Heart right ventricle (tissue), 16 donors: ENCODE measurements around the gene CBLB. TPM values are rescaled to one million over a fixed set of nuclear protein-coding genes. Genes with fewer than 3 reads are reported as not detected.

ENCODE experiments used
- ATAC-seq, 8 donors: fragments of 200-7000 bp; cut with Tn5 transposase; one replicate each; pipeline ENCODE4 v1.9.1; 2020; ENCODE audit warnings: mild to moderate bottlenecking in 8 of 8, moderate library complexity in 8 of 8, moderate number of reproducible peaks in 1 of 8
- DNase-seq, 2 donors: peaks; one replicate each; pipeline ENCODE4 v3.0.0-alpha.2; 2020
- H3K27ac ChIP-seq, 10 donors: fragments of 200-600 bp; sonication (generic) in 2 of 10; one replicate each; pipeline versions ENCODE4 v1.5.0 to v1.8.0; 2020 to 2022; ENCODE audit warnings: mild to moderate bottlenecking in 3 of 10
- H3K27me3 ChIP-seq, 7 donors: fragments of 200-600 bp; one replicate each; pipeline ENCODE4 v1.8.0; 2021 to 2022; ENCODE audit warnings: mild to moderate bottlenecking in 2 of 7
- H3K36me3 ChIP-seq, 9 donors: fragments of 200-600 bp; sonication (generic) in 1 of 9; one replicate each; pipeline versions ENCODE4 v1.5.0 to v1.8.0; 2020 to 2022; ENCODE audit warnings: mild to moderate bottlenecking in 2 of 9
- H3K4me1 ChIP-seq, 9 donors: fragments of 200-600 bp; sonication (generic) in 1 of 9; one replicate each; pipeline versions ENCODE4 v1.5.0 to v1.8.0; 2020 to 2022; ENCODE audit warnings: mild to moderate bottlenecking in 4 of 9
- H3K4me3 ChIP-seq, 10 donors: fragments of 200-600 bp; sonication (generic) in 2 of 10; one replicate each; pipeline versions ENCODE4 v1.5.0 to v1.8.0; 2020 to 2022; ENCODE audit warnings: mild to moderate bottlenecking in 7 of 10, moderate library complexity in 2 of 10
- H3K9me3 ChIP-seq, 11 donors: fragments of 200-600 bp in 10 of 11; sonication (generic) in 2 of 11; one replicate each; pipeline versions ENCODE4 v1.5.0 to v1.8.0; 2013 to 2022; ENCODE audit warnings: mild to moderate bottlenecking in 2 of 11, control low read depth in 1 of 11, moderate library complexity in 1 of 11
- CTCF ChIP-seq, 9 donors: fragments of 200-600 bp; sonication (generic) in 2 of 9; IDR thresholded peaks; one replicate each; pipeline versions ENCODE4 v1.5.0 to v1.8.0; 2021 to 2022; ENCODE audit warnings: antibody characterized with exemption in 9 of 9, mild to moderate bottlenecking in 5 of 9, moderate library complexity in 1 of 9
- WGBS, 2 donors: extraction: QIAGEN DNeasy Blood & Tissue Kit; methylation state at CpG; one replicate each; pipeline ENCODE4 v1.1.7; 2013; ENCODE audit warnings: inconsistent platforms in 1 of 2; 5-methylcytosine and 5-hydroxymethylcytosine counted together
- intact Hi-C, 10 donors: fragments of 100-400 bp; cut with DNase I; formaldehyde crosslinking; loops; one replicate each; pipeline versions ENCODE4 v1.11.1 to v1.14.2; 2022
- polyA plus RNA-seq, 2 donors: library from polyadenylated mRNA; stranded (reverse); fragments of 200-250 nt; gene quantifications; one replicate each; pipeline ENCODE4 v1.2.3, GENCODE V29; 2013
- total RNA-seq, 10 donors: library from RNA; stranded (reverse); fragmentation: NEBNext Ultra II Directional in 3 of 10; extraction: Animal tissue kit (Norgen Biotek cat#: 25700) in 3 of 10; gene quantifications; one replicate each; pipeline versions ENCODE4 v1.2.1 to v1.2.4, GENCODE V29; 2021 to 2023
- donor health status: Arrhythmogenic right ventricular cardiomyopathy.
- donor health status: ischemic (EF 13 %, LVEDD 7.1; RV severe dilation, severe dysfunction).
- donor health status: healthy with polysubstance abuse.
- donor health status: DM: no; HTN: yes; CAD: no.
- donor health status: DM: no; HTN: no; CAD: no.
- donor health status: ischemic (EF 25% LVEDD 6.9; RV normal size, moderate dysfunction).
- donor health status: ischemic (EF 25% LVEDD 5.7; RV mildly dilated, moderate dysfunction).
- donor health status: healthy.
- donor health status: DM: yes; HTN: yes; CAD: no.
- donor health status: Ischemic cardiomyopathy.
- donor health status: ischemic (EF 35%, LVEDD 5.7; RV mildly dilated, moderate dysfunction).
- donor health status: nonischemic (EF 11% LVEDD 7.7; RV severe dilation, severe dysfunction).
- donor health status: DM: yes; HTN: yes; CAD: no.
- donor health status: PGD.
- donor health status: ischemic (EF 29% LVEDD 5.4; RV normal size, mild dysfunction).
- donor health status: nonischemic (EF 23%, LVEDD 6.1; RV moderate dilation, normal function).

Gene CBLB
- total and polyA plus RNA-seq, 12 donors = 14.2 to 72.7 (median 46.0) TPM

GRCh38 chr3:105610473-105610872, 258.3 kb downstream of the CBLB start:
- ATAC-seq = no peak
- no peak for TF ChIP-seq CTCF (IDR thresholded peaks at IDR 0.05)
- intact Hi-C loops = no loop called here
- H3K9me3 ChIP-seq = peaks cover 0 to 9% (median 0%) of the 10 kb centered on the region in 11 donors
- H3K4me3 ChIP-seq = no peak overlapping the region
- peaks cover 0 to 11% (median 3%) of the 10 kb centered on the region in 9 donors for H3K4me1 ChIP-seq
- WGBS, 2 donors = 93 to 99% methylated on average over 4 of the region's 4 CpGs
- no peaks in the 10 kb centered on the region for H3K36me3 ChIP-seq
- DNase-seq = no peak
- H3K27me3 ChIP-seq = no peaks in the 10 kb centered on the region
- no peak overlapping the region for H3K27ac ChIP-seq

GRCh38 chr3:105608623-105609022, 260.2 kb downstream of the CBLB start:
- Histone ChIP-seq H3K4me3 (no peak overlapping the region), H3K36me3 (no peaks in the 10 kb centered on the region), H3K27ac (no peak overlapping the region), H3K4me1 (peaks cover 0 to 10% (median 3%) of the 10 kb centered on the region in 9 donors), H3K9me3 (peaks cover 0 to 9% (median 0%) of the 10 kb centered on the region in 11 donors), H3K27me3 (no peaks in the 10 kb centered on the region)
- WGBS, 2 donors = 54 to 60% methylated on average over 17 of the region's 17 CpGs
- intact Hi-C loops = no loop called here
- no peak for TF ChIP-seq CTCF (IDR thresholded peaks at IDR 0.05)
- ATAC-seq (peak in 7 of 8 donors; percentile 29 to 93 (median 76)), DNase-seq (peak; percentile 13 to 28)

- peaks cover 0 to 9% (median 0%) of the 10 kb centered on the region in 11 donors for H3K9me3 ChIP-seq
- H3K4me1 ChIP-seq = peaks cover 0 to 3% (median 0%) of the 10 kb centered on the region in 9 donors
- ATAC-seq = no peak
- no peak overlapping the region for H3K4me3 ChIP-seq
- H3K27ac ChIP-seq = no peak overlapping the region
- no peaks in the 10 kb centered on the region for H3K27me3 ChIP-seq
- intact Hi-C loops = no loop called here
- no peaks in the 10 kb centered on the region for H3K36me3 ChIP-seq
- no peak for DNase-seq
- no peak for TF ChIP-seq CTCF (IDR thresholded peaks at IDR 0.05)
Observed at GRCh38 chr3:105606016-105606415, 262.8 kb downstream of the CBLB start.
